Activated B cell treated with CpG ODN at 0.5 μM for 24 hours (primary cell): ENCODE measurements around the gene ELL2. TPM values are rescaled to one million over a fixed set of nuclear protein-coding genes. Genes with fewer than 3 reads are reported as not detected.
"Not testable (repeated sequence)": the region's sequence is repeated elsewhere in the genome, so short reads cannot be mapped to it uniquely, and the experiment has no call there.

Source experiments
- ATAC-seq: fragments of 200-7000 bp; cut with Tn5 transposase; one replicate; pipeline ENCODE4 v1.10.0; 2021; ENCODE audit warnings: low read depth, mild to moderate bottlenecking, moderate library complexity
- CTCF ChIA-PET: fragments of 350-600 bp; sonication (Branson Sonifier 250); formaldehyde crosslinking; loops from one replicate; lab custom pipeline; 2021; ENCODE audit warnings: antibody characterized with exemption; lab: Charles Lee
- POLR2A ChIA-PET: fragments of 350-600 bp; sonication (Branson Sonifier 250); formaldehyde crosslinking; loops from one replicate; lab custom pipeline; 2021; ENCODE audit warnings: antibody characterized with exemption; lab: Charles Lee
- DNase-seq: peaks from one replicate; pipeline ENCODE4 v3.0.0; 2022
- H3K27ac Mint-ChIP-seq: one replicate; pipeline ENCODE4 v1.8.0; 2020; ENCODE audit warnings: mixed read lengths
- H3K27me3 Mint-ChIP-seq: one replicate; pipeline ENCODE4 v1.8.0; 2021; ENCODE audit warnings: mixed read lengths
- H3K36me3 Mint-ChIP-seq: one replicate; pipeline ENCODE4 v1.8.0; 2021; ENCODE audit warnings: low read depth, mixed read lengths
- H3K4me1 Mint-ChIP-seq: one replicate; pipeline ENCODE4 v1.8.0; 2021; ENCODE audit warnings: mixed read lengths
- H3K4me3 Mint-ChIP-seq: one replicate; pipeline ENCODE4 v1.8.0; 2020; ENCODE audit warnings: mild to moderate bottlenecking, mixed read lengths
- H3K9me3 Mint-ChIP-seq: one replicate; pipeline ENCODE4 v1.8.0; 2020; ENCODE audit warnings: mixed read lengths
- CTCF ChIP-seq: fragments of 200-600 bp; IDR thresholded peaks from one replicate; pipeline ENCODE4 v1.8.0; 2022; ENCODE audit warnings: antibody characterized with exemption, mild to moderate bottlenecking
- intact Hi-C: fragments of 100-400 bp; cut with micrococcal nuclease; formaldehyde crosslinking; loops from one replicate; pipeline ENCODE4 v1.15.1; 2024
- total RNA-seq: library from RNA; stranded (reverse); gene quantifications from 2 replicates; pipeline ENCODE4 v1.2.3, GENCODE V29; 2022

The ELL2 gene
- total RNA-seq, 1 donor from 2014 or later, result 56.0 TPM

- Mint-ChIP-seq H3K4me3 (peak overlapping the region; percentile 37), H3K36me3 (peaks cover 12% of the 10 kb centered on the region), H3K9me3 (no peaks in the 10 kb centered on the region), H3K4me1 (peaks cover 62% of the 10 kb centered on the region), H3K27ac (peak overlapping the region; percentile 84), H3K27me3 (no peaks in the 10 kb centered on the region)
- CTCF ChIA-PET, result interaction anchor here (0.8 to 1.6 kb wide), 2 partner anchors 13 to 33 kb away, joined by 3 read pairs; partner anchors contain the start of gene ELL2
- no peak for DNase-seq
- POLR2A ChIA-PET, result interaction anchor here (0.7 to 1.9 kb wide), 6 partner anchors 8 to 107 kb away, joined by 3 to 17 read pairs (median 4); partner anchors contain the start of genes ELL2 and GLRX
- TF ChIP-seq CTCF, result no peak
- ATAC-seq, result no peak
- intact Hi-C loops, result loop anchor here (1.0 to 5.0 kb wide), 5 partner anchors 8 to 70 kb away; partner anchors contain the start of gene ELL2
Measured at GRCh38 chr5:95928724-95929253, 32.9 kb downstream of the ELL2 start.

- Mint-ChIP-seq H3K27me3 (no peaks in the 10 kb centered on the region), H3K36me3 (peaks cover 12% of the 10 kb centered on the region), H3K4me3 (peak overlapping the region; percentile 37), H3K4me1 (peaks cover 67% of the 10 kb centered on the region), H3K27ac (peak overlapping the region; percentile 84), H3K9me3 (no peaks in the 10 kb centered on the region)
- intact Hi-C loops, result loop anchor here (1.0 to 5.0 kb wide), 5 partner anchors 8 to 69 kb away; partner anchors contain the start of gene ELL2
- TF ChIP-seq CTCF, result no peak
- DNase-seq, result no peak
- ATAC-seq, result peak; percentile 70
- ChIA-PET POLR2A (interaction anchor here (1.0 to 1.9 kb wide), 5 partner anchors 9 to 106 kb away, joined by 3 to 17 read pairs (median 4); partner anchors contain the start of genes ELL2 and GLRX), CTCF (interaction anchor here (0.8 to 1.6 kb wide), 2 partner anchors 12 to 33 kb away, joined by 3 read pairs; partner anchors contain the start of gene ELL2)
Measured at GRCh38 chr5:95927927-95928723, 33.5 kb downstream of the ELL2 start.

- intact Hi-C loops, result loop anchor here (5.0 kb wide), 1 partner anchor 45 kb away; no protein-coding TSS in a partner anchor
Measured at GRCh38 chr5:95927300-95927699, 34.4 kb downstream of the ELL2 start.

GRCh38 chr5:95925939-95926338 lies 35.7 kb downstream of the ELL2 start:
- intact Hi-C loops, result loop anchor here (5.0 kb wide), 1 partner anchor 44 kb away; no protein-coding TSS in a partner anchor
- H3K27ac Mint-ChIP-seq, result peak overlapping the region; percentile 89

More at GRCh38 chr5:95927300-95927699, 34.4 kb downstream of the ELL2 start:
- H3K4me1 Mint-ChIP-seq, result peaks cover 64% of the 10 kb centered on the region
- ChIA-PET POLR2A (interaction anchor here (1.5 to 1.9 kb wide), 3 partner anchors 34 to 105 kb away, joined by 4 to 17 read pairs (median 10); partner anchors contain the start of genes ELL2 and GLRX), CTCF (interaction anchor here (1.6 kb wide), 1 partner anchor 34 kb away, joined by 3 read pairs; the partner anchor contains the start of gene ELL2)
- H3K27me3 Mint-ChIP-seq, DNase-seq, H3K9me3 Mint-ChIP-seq, ATAC-seq: not testable (repeated sequence)
- peak overlapping the region; percentile 17 for H3K4me3 Mint-ChIP-seq
- H3K27ac Mint-ChIP-seq, result peak overlapping the region; percentile 68
- peaks cover 12% of the 10 kb centered on the region for H3K36me3 Mint-ChIP-seq

More at GRCh38 chr5:95925939-95926338, 35.7 kb downstream of the ELL2 start:
- DNase-seq (no peak), ATAC-seq (no peak)
- H3K36me3 Mint-ChIP-seq, result peaks cover 6% of the 10 kb centered on the region
- H3K27me3 Mint-ChIP-seq, result no peaks in the 10 kb centered on the region
- peak overlapping the region; percentile 61 for H3K4me3 Mint-ChIP-seq
- TF ChIP-seq CTCF, result no peak
- H3K9me3 Mint-ChIP-seq, result no peaks in the 10 kb centered on the region
- H3K4me1 Mint-ChIP-seq, result peaks cover 64% of the 10 kb centered on the region
- CTCF ChIA-PET, result no interaction called here
- POLR2A ChIA-PET, result interaction anchor here (0.6 to 2.9 kb wide), 4 partner anchors 9 to 1036 kb away, joined by 3 to 26 read pairs (median 6); partner anchors contain the start of gene ELL2
